NCI-H510A treated with DMSO at 0.1 percent for 48 hours (cell line): ENCODE data around the gene NPDC1.
A peak's percentile ranks its signal among the peaks of the same experiment; 100 is the strongest.

Source experiments
- DNase-seq: peaks from one replicate; lab custom pipeline; 2025; lab: John Stamatoyannopoulos, UW

Gene NPDC1

GRCh38 chr9:137025517-137025966 lies 20.4 kb downstream of the NPDC1 start:
- peak; percentile 93 for DNase-seq

- DNase-seq, result no peak
Observed at GRCh38 chr9:137023583-137023991, 22.4 kb downstream of the NPDC1 start.

GRCh38 chr9:137023157-137023556 lies 22.8 kb downstream of the NPDC1 start:
- DNase-seq, result no peak

GRCh38 chr9:137022662-137023008 lies 23.3 kb downstream of the NPDC1 start:
- no peak for DNase-seq

GRCh38 chr9:137021979-137022661 lies 23.9 kb downstream of the NPDC1 start:
- no peak for DNase-seq

GRCh38 chr9:137021568-137021978 lies 24.4 kb downstream of the NPDC1 start:
- no peak for DNase-seq

- no peak for DNase-seq
Observed at GRCh38 chr9:137020771-137021567, 25.0 kb downstream of the NPDC1 start.

- DNase-seq, result no peak
Observed at GRCh38 chr9:137019891-137020683, 25.9 kb downstream of the NPDC1 start.

GRCh38 chr9:137018761-137019559 lies 27.0 kb downstream of the NPDC1 start:
- DNase-seq, result no peak

GRCh38 chr9:137017791-137018497 lies 28.0 kb downstream of the NPDC1 start:
- no peak for DNase-seq

- no peak for DNase-seq
Observed at GRCh38 chr9:137017071-137017470, 28.9 kb downstream of the NPDC1 start.

- DNase-seq, result no peak
Observed at GRCh38 chr9:137016436-137016835, 29.5 kb downstream of the NPDC1 start.

GRCh38 chr9:137015976-137016375 lies 30.0 kb downstream of the NPDC1 start:
- no peak for DNase-seq

GRCh38 chr9:137015540-137015930 lies 30.4 kb downstream of the NPDC1 start:
- no peak for DNase-seq

- DNase-seq, result no peak
Observed at GRCh38 chr9:137014776-137015539, 31.0 kb downstream of the NPDC1 start.

GRCh38 chr9:137014166-137014565 lies 31.8 kb downstream of the NPDC1 start:
- DNase-seq, result no peak

- DNase-seq, result no peak
Observed at GRCh38 chr9:137013571-137013940, 32.4 kb downstream of the NPDC1 start.

GRCh38 chr9:137012694-137013570 lies 33.0 kb downstream of the NPDC1 start:
- no peak for DNase-seq

- no peak for DNase-seq
Observed at GRCh38 chr9:137011907-137012675, 33.9 kb downstream of the NPDC1 start.
